Aortic smooth muscle cell (primary cell): ENCODE results near the gene TMEM200B. TPM values are rescaled to one million over a fixed set of nuclear protein-coding genes. Genes with fewer than 3 reads are reported as not detected.

Source experiments
- total RNA-seq: library from RNA; depleted of rRNA; stranded (reverse); fragments of >200 nt; gene quantifications from 2 replicates; pipeline ENCODE4 v1.2.3, GENCODE V29; 2014

Gene TMEM200B
- total RNA-seq: 11.5 and 12.2 TPM in 2 replicates

DNA sequence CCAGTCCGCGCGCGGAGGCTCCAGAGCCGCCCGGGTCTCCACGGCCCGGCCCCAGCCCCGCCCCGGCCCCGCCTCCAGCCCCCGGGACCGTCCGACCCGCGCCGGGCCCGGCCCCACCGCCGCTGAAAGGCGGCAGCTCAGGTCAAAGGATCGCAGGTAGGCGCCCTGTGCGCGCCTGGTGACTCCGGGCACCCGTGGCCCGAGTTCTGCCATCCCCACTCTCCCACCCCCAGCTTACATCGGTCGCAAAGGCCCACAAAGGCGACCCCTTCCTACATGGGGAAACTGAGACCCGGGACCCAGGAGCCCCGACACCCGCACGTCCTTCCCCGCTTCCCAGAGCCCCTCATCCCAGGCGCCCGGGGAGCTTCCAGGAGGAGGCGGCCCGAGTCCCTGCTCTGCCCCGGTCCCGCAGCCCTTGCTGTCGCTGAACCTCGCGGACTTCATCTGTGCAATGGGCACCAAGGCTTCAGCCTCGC is at the start of gene TMEM200B:
TMEM200B (minus strand) TSS at position 17 of the 479 bp plus-strand sequence. CDS start 2,075 bp downstream, outside the sequence.

Other genes with a start within 250 kb of the TMEM200B start
- 5.7 and 10.1 TPM in 2 replicates for gene EPB41, start 209.3 kb downstream of the TMEM200B start, total RNA-seq
- 38.7 and 42.3 TPM in 2 replicates for gene SRSF4, start 58.0 kb upstream of the TMEM200B start, total RNA-seq
- 16.3 and 18.0 TPM in 2 replicates for gene MECR, start 107.0 kb upstream of the TMEM200B start, total RNA-seq
- gene PTPRU, start 112.6 kb upstream of the TMEM200B start, total RNA-seq: 4.0 and 12.0 TPM in 2 replicates